ENCODE measurements around the gene ASH1L. TPM values are rescaled to one million over a fixed set of nuclear protein-coding genes. Genes with fewer than 3 reads are reported as not detected.

ASH1L gene
- total RNA-seq, 1 donor from 2014 or later, result 39.5 TPM

- H3K36me3 Mint-ChIP-seq (ENCODE audit: low read depth), result peaks cover 56% of the 10 kb centered on the region
- peak overlapping the region; percentile 40 for H3K27ac Mint-ChIP-seq
- no peak overlapping the region for H3K4me3 Mint-ChIP-seq (ENCODE audit: low read depth)
- no peak for DNase-seq (ENCODE audit: low spot score)
- H3K9me3 Mint-ChIP-seq, result no peaks in the 10 kb centered on the region
- intact Hi-C loops (cut with micrococcal nuclease), result no loop called here
- H3K4me1 Mint-ChIP-seq (ENCODE audit: low read depth), result peaks cover 38% of the 10 kb centered on the region
- H3K27me3 Mint-ChIP-seq (ENCODE audit: low read depth), result no peaks in the 10 kb centered on the region
Observed at GRCh38 chr1:155319536-155319935, 243.1 kb downstream of the ASH1L start.

GRCh38 chr1:155318082-155318481 lies 244.5 kb downstream of the ASH1L start:
- Mint-ChIP-seq H3K4me3 (ENCODE audit: low read depth) (no peak overlapping the region), H3K4me1 (ENCODE audit: low read depth) (peaks cover 44% of the 10 kb centered on the region), H3K27me3 (ENCODE audit: low read depth) (no peaks in the 10 kb centered on the region), H3K9me3 (no peaks in the 10 kb centered on the region), H3K27ac (no peak overlapping the region), H3K36me3 (ENCODE audit: low read depth) (peaks cover 69% of the 10 kb centered on the region)
- intact Hi-C loops (cut with micrococcal nuclease), result no loop called here
- no peak for DNase-seq (ENCODE audit: low spot score)

GRCh38 chr1:155316922-155317321 lies 245.7 kb downstream of the ASH1L start:
- no peak for DNase-seq (ENCODE audit: low spot score)
- H3K4me1 Mint-ChIP-seq (ENCODE audit: low read depth), result peaks cover 45% of the 10 kb centered on the region
- peaks cover 80% of the 10 kb centered on the region for H3K36me3 Mint-ChIP-seq (ENCODE audit: low read depth)
- no peak overlapping the region for H3K27ac Mint-ChIP-seq
- no peak overlapping the region for H3K4me3 Mint-ChIP-seq (ENCODE audit: low read depth)
- no peaks in the 10 kb centered on the region for H3K9me3 Mint-ChIP-seq
- no peaks in the 10 kb centered on the region for H3K27me3 Mint-ChIP-seq (ENCODE audit: low read depth)
- intact Hi-C loops (cut with micrococcal nuclease), result no loop called here

GRCh38 chr1:155313261-155313660 lies 249.3 kb downstream of the ASH1L start:
- intact Hi-C loops (cut with micrococcal nuclease), result no loop called here
- Mint-ChIP-seq H3K27me3 (ENCODE audit: low read depth) (no peaks in the 10 kb centered on the region), H3K4me3 (ENCODE audit: low read depth) (no peak overlapping the region), H3K4me1 (ENCODE audit: low read depth) (peaks cover 37% of the 10 kb centered on the region), H3K27ac (peak overlapping the region; percentile 67), H3K9me3 (no peaks in the 10 kb centered on the region), H3K36me3 (ENCODE audit: low read depth) (peaks cover 80% of the 10 kb centered on the region)
- DNase-seq (ENCODE audit: low spot score), result no peak

- no peaks in the 10 kb centered on the region for H3K9me3 Mint-ChIP-seq
- intact Hi-C loops (cut with micrococcal nuclease), result loop anchor here (1.0 to 5.0 kb wide), 3 partner anchors 11 to 47 kb away; partner anchors contain the start of genes CLK2, RUSC1 and SCAMP3
- peak overlapping the region; percentile 98 for H3K4me3 Mint-ChIP-seq (ENCODE audit: low read depth)
- peak overlapping the region; percentile 97 for H3K27ac Mint-ChIP-seq
- no peaks in the 10 kb centered on the region for H3K27me3 Mint-ChIP-seq (ENCODE audit: low read depth)
- DNase-seq (ENCODE audit: low spot score), result no peak
- peaks cover 38% of the 10 kb centered on the region for H3K4me1 Mint-ChIP-seq (ENCODE audit: low read depth)
- peaks cover 51% of the 10 kb centered on the region for H3K36me3 Mint-ChIP-seq (ENCODE audit: low read depth)
Observed at GRCh38 chr1:155309423-155310021, 253.1 kb downstream of the ASH1L start.

GRCh38 chr1:155308493-155309422 lies 253.8 kb downstream of the ASH1L start, which contains the start of gene FDPS:
Gene FDPS (plus strand): TSS chr1:155308866. CDS start chr1:155309790, 924 bp downstream.
- H3K36me3 Mint-ChIP-seq (ENCODE audit: low read depth), result peaks cover 45% of the 10 kb centered on the region
- H3K9me3 Mint-ChIP-seq, result no peaks in the 10 kb centered on the region
- peaks cover 38% of the 10 kb centered on the region for H3K4me1 Mint-ChIP-seq (ENCODE audit: low read depth)

GRCh38 chr1:155307247-155307740 lies 255.3 kb downstream of the ASH1L start:
- Mint-ChIP-seq H3K27ac (peak overlapping the region; percentile 97), H3K9me3 (no peaks in the 10 kb centered on the region), H3K4me1 (ENCODE audit: low read depth) (peaks cover 28% of the 10 kb centered on the region), H3K27me3 (ENCODE audit: low read depth) (no peaks in the 10 kb centered on the region), H3K4me3 (ENCODE audit: low read depth) (no peak overlapping the region), H3K36me3 (ENCODE audit: low read depth) (peaks cover 30% of the 10 kb centered on the region)
- no peak for DNase-seq (ENCODE audit: low spot score)
- intact Hi-C loops (cut with micrococcal nuclease), result loop anchor here (5.0 kb wide), 1 partner anchor 45 kb away; the partner anchor contains the start of gene SCAMP3

More at GRCh38 chr1:155308493-155309422, 253.8 kb downstream of the ASH1L start, which contains the start of gene FDPS:
- intact Hi-C loops (cut with micrococcal nuclease), result loop anchor here (1.0 to 5.0 kb wide), 3 partner anchors 12 to 46 kb away; partner anchors contain the start of genes CLK2, RUSC1 and SCAMP3
- Mint-ChIP-seq H3K27ac (peak within 1 kb of the TSS; percentile 97), H3K4me3 (ENCODE audit: low read depth) (peak within 1 kb of the TSS; percentile 98), H3K27me3 (ENCODE audit: low read depth) (no peaks in the 10 kb centered on the region)
- peak; percentile 98 for DNase-seq (ENCODE audit: low spot score)

- H3K4me1 Mint-ChIP-seq (ENCODE audit: low read depth), result peaks cover 17% of the 10 kb centered on the region
- DNase-seq (ENCODE audit: low spot score), result no peak
- H3K27ac Mint-ChIP-seq, result peak overlapping the region; percentile 50
- no peaks in the 10 kb centered on the region for H3K9me3 Mint-ChIP-seq
- intact Hi-C loops (cut with micrococcal nuclease), result loop anchor here (5.0 kb wide), 1 partner anchor 44 kb away; the partner anchor contains the start of gene SCAMP3
- H3K36me3 Mint-ChIP-seq (ENCODE audit: low read depth), result peaks cover 18% of the 10 kb centered on the region
- no peak overlapping the region for H3K4me3 Mint-ChIP-seq (ENCODE audit: low read depth)
- no peaks in the 10 kb centered on the region for H3K27me3 Mint-ChIP-seq (ENCODE audit: low read depth)
Observed at GRCh38 chr1:155305881-155306391, 256.7 kb downstream of the ASH1L start.

- no peak overlapping the region for H3K4me3 Mint-ChIP-seq (ENCODE audit: low read depth)
- peaks cover 8% of the 10 kb centered on the region for H3K4me1 Mint-ChIP-seq (ENCODE audit: low read depth)
- H3K9me3 Mint-ChIP-seq, result no peaks in the 10 kb centered on the region
- intact Hi-C loops (cut with micrococcal nuclease), result loop anchor here (5.0 kb wide), 1 partner anchor 42 kb away; the partner anchor contains the start of gene SCAMP3
- peaks cover 5% of the 10 kb centered on the region for H3K36me3 Mint-ChIP-seq (ENCODE audit: low read depth)
- no peaks in the 10 kb centered on the region for H3K27me3 Mint-ChIP-seq (ENCODE audit: low read depth)
- H3K27ac Mint-ChIP-seq, result no peak overlapping the region
- DNase-seq (ENCODE audit: low spot score), result no peak
Observed at GRCh38 chr1:155304558-155305063, 258.0 kb downstream of the ASH1L start.

- H3K27ac Mint-ChIP-seq, result no peak within 1 kb of the TSS
- no peaks in the 10 kb centered on the region for H3K9me3 Mint-ChIP-seq
- peaks cover 3% of the 10 kb centered on the region for H3K4me1 Mint-ChIP-seq (ENCODE audit: low read depth)
- H3K36me3 Mint-ChIP-seq (ENCODE audit: low read depth), result no peaks in the 10 kb centered on the region
- intact Hi-C loops (cut with micrococcal nuclease), result no loop called here
- no peak within 1 kb of the TSS for H3K4me3 Mint-ChIP-seq (ENCODE audit: low read depth)
- DNase-seq (ENCODE audit: low spot score), result no peak
- H3K27me3 Mint-ChIP-seq (ENCODE audit: low read depth), result peaks cover 17% of the 10 kb centered on the region
Observed at GRCh38 chr1:155301342-155301841, 261.2 kb downstream of the ASH1L start, which contains the start of gene PKLR. Gene PKLR (minus strand): TSS chr1:155301438. CDS start chr1:155301395, 43 bp downstream.

GRCh38 chr1:155300553-155301329 lies 261.9 kb downstream of the ASH1L start:
- Mint-ChIP-seq H3K4me1 (ENCODE audit: low read depth) (peaks cover under 1% of the 10 kb centered on the region), H3K27me3 (ENCODE audit: low read depth) (peaks cover 23% of the 10 kb centered on the region), H3K9me3 (no peaks in the 10 kb centered on the region), H3K36me3 (ENCODE audit: low read depth) (no peaks in the 10 kb centered on the region), H3K4me3 (ENCODE audit: low read depth) (no peak overlapping the region), H3K27ac (no peak overlapping the region)
- intact Hi-C loops (cut with micrococcal nuclease), result no loop called here
- DNase-seq (ENCODE audit: low spot score), result no peak

All from activated T-helper 2 cell treated with anti-CD3 and anti-CD28 coated beads, Interferon-gamma antibody, Interleukin-2, Interleukin-4, amounts not matched to agents 10 μg/mL and 5 μg/mL and 100 μg/mL, durations not matched to agents 14 hours and 24 hours and 36 hours (primary cell).